ENCODE data around the gene ASB6.

DNA sequence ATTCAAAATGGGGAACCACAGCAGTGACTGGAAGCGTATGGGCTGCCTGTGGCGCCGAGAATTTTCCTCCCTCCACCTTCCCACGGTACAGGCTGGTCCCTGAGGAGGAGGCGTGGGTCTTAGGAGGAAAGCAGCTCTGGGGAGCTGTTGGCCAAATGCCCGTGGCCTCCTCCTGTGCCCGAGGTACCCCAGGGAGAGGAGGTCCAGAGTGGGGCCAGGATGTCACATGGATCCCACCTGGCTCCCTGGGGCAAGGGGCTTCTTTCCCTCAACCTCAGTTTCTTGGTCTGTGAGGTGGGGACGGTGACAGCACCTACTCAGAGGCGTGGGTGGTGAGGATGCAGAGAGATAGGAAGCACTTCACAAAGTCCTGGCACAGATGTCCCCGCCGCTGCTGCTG is 40.0 kb upstream of the ASB6 start:
- TF ChIP-seq, protein P1, sequence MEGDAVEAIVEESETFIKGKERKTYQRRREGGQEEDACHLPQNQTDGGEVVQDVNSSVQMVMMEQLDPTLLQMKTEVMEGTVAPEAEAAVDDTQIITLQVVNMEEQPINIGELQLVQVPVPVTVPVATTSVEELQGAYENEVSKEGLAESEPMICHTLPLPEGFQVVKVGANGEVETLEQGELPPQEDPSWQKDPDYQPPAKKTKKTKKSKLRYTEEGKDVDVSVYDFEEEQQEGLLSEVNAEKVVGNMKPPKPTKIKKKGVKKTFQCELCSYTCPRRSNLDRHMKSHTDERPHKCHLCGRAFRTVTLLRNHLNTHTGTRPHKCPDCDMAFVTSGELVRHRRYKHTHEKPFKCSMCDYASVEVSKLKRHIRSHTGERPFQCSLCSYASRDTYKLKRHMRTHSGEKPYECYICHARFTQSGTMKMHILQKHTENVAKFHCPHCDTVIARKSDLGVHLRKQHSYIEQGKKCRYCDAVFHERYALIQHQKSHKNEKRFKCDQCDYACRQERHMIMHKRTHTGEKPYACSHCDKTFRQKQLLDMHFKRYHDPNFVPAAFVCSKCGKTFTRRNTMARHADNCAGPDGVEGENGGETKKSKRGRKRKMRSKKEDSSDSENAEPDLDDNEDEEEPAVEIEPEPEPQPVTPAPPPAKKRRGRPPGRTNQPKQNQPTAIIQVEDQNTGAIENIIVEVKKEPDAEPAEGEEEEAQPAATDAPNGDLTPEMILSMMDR (IDR thresholded peaks at IDR 0.05), result no peak
- TF ChIP-seq POLR2A (IDR thresholded peaks at IDR 0.05), result no peak
- no peak for TF ChIP-seq POLR2AphosphoS5 (IDR thresholded peaks at IDR 0.05)

Measured in sigmoid colon (tissue), 4 donors.